DND-41 (cell line): Measurements from ENCODE around the gene PDE4A.

Experiments
- EZH2 ChIP-seq: IDR thresholded peaks from 3 replicates; pipeline ENCODE4 v1.6.1; 2012; ENCODE audit warnings: borderline replicate concordance, low read depth, mild to moderate bottlenecking, moderate library complexity, low read length, inconsistent platforms; ENCODE audit not compliant: severe bottlenecking
- TF ChIP-seq, protein P1 (sequence below): IDR thresholded peaks from 2 replicates; pipeline ENCODE4 v1.5.1; 2012; ENCODE audit warnings: borderline replicate concordance, low read length, moderate library complexity, mild to moderate bottlenecking; ENCODE audit not compliant: poor library complexity, severe bottlenecking; ENCODE audit errors: extremely low read depth

DNA sequence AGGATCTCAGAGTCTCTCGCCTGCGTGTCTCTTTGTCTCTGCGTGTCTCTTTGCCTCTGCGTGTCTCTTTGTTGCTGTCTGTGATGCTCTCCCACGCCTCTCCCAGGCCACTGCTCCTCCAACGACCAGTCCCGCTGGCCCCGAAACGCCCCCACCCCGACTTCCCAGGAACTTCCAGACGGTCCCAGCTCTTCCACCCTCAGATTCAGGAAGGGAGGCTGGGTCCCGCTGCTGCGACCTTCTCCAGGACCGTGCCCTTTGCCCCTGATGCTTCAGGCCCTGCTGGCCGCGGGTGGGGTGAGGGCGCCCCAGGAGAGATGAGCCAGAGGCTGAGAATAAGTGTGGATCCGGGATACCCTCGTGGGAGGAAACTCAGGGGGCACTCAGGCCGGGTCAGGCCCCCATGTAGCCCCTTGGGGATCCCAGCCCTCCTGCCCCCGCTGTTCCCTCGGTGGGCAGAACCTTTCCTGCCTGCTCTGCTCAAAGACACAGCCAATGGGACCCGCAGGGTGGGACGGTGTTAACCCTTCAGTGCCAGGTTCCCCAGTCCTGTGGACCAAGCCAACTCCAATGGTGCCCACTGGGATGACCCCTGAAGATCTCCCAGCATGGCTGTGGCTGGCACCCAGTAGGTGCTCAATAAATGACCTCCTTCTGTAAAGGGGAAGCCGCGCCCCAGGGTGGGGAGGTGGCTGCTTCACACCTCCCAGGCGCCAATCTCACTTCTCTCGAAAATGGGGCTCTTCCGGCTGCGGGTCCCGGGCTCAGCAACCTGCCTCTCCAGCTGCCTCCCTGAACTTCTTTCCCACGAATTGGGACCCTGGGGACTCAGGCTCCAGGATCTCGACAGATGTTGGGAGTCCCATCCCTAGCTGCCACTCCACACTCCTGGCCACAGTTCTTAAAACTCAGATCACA is 98.4 kb downstream of the PDE4A start:
- TF ChIP-seq, protein P1, sequence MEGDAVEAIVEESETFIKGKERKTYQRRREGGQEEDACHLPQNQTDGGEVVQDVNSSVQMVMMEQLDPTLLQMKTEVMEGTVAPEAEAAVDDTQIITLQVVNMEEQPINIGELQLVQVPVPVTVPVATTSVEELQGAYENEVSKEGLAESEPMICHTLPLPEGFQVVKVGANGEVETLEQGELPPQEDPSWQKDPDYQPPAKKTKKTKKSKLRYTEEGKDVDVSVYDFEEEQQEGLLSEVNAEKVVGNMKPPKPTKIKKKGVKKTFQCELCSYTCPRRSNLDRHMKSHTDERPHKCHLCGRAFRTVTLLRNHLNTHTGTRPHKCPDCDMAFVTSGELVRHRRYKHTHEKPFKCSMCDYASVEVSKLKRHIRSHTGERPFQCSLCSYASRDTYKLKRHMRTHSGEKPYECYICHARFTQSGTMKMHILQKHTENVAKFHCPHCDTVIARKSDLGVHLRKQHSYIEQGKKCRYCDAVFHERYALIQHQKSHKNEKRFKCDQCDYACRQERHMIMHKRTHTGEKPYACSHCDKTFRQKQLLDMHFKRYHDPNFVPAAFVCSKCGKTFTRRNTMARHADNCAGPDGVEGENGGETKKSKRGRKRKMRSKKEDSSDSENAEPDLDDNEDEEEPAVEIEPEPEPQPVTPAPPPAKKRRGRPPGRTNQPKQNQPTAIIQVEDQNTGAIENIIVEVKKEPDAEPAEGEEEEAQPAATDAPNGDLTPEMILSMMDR = no peak
- TF ChIP-seq EZH2 = no peak
